Karpas-422 (cell line): Measurements from ENCODE around the gene GHR. TPM values are rescaled to one million over a fixed set of nuclear protein-coding genes. Genes with fewer than 3 reads are reported as not detected.

Experiments used
- DNase-seq: peaks from one replicate; pipeline ENCODE4 v3.0.0-alpha.2; 2015
- H2AFZ ChIP-seq: fragments of 200-600 bp; sonication (generic); 2 replicates; pipeline ENCODE4 v1.6.1; 2014; ENCODE audit warnings: antibody characterized with exemption, low read length, mixed read lengths
- H3K27ac ChIP-seq: fragments of 200-600 bp; sonication (generic); 2 replicates; pipeline ENCODE4 v1.5.1; 2014; ENCODE audit warnings: mild to moderate bottlenecking, low read length, moderate library complexity
- H3K27me3 ChIP-seq: fragments of 200-600 bp; sonication (generic); 2 replicates; pipeline ENCODE4 v1.6.1; 2014; ENCODE audit warnings: low read length, mixed read lengths
- H3K36me3 ChIP-seq: fragments of 200-600 bp; sonication (generic); 2 replicates; pipeline ENCODE4 v1.6.1; 2014; ENCODE audit warnings: low read length, mixed read lengths; ENCODE audit not compliant: insufficient read depth
- H3K4me1 ChIP-seq: fragments of 200-600 bp; sonication (generic); 2 replicates; pipeline ENCODE4 v1.6.1; 2014; ENCODE audit warnings: mild to moderate bottlenecking, low read length, mixed read lengths
- H3K4me2 ChIP-seq: fragments of 200-600 bp; sonication (generic); 2 replicates; pipeline ENCODE4 v1.6.1; 2014; ENCODE audit warnings: low read length, low read depth, mild to moderate bottlenecking; ENCODE audit not compliant: poor library complexity, severe bottlenecking
- H3K4me3 ChIP-seq: fragments of 200-600 bp; sonication (generic); 2 replicates; pipeline ENCODE4 v1.5.1; 2014; ENCODE audit warnings: mild to moderate bottlenecking, antibody characterized with exemption, low read length, mixed read lengths
- H3K79me2 ChIP-seq: fragments of 200-600 bp; sonication (generic); 2 replicates; pipeline ENCODE4 v1.6.1; 2014; ENCODE audit warnings: mild to moderate bottlenecking, low read length, mixed read lengths
- H3K9ac ChIP-seq: fragments of 200-600 bp; sonication (generic); 2 replicates; pipeline ENCODE4 v1.6.0; 2014; ENCODE audit warnings: low read length
- H3K9me2 ChIP-seq: fragments of 200-600 bp; sonication (generic), shearing (Covaris generic); replicated peaks from 2 replicates; pipeline ENCODE4 v1.6.0; 2014; ENCODE audit warnings: mild to moderate bottlenecking, low read length, moderate library complexity; ENCODE audit not compliant: insufficient read depth
- H3K9me3 ChIP-seq: fragments of 300-700, 200-600 bp; sonication (generic); 2 replicates; pipeline ENCODE4 v1.6.1; 2014; ENCODE audit warnings: low read length, mixed read lengths
- H4K20me1 ChIP-seq: fragments of 200-600 bp; sonication (generic); 2 replicates; pipeline ENCODE4 v1.6.1; 2014; ENCODE audit warnings: mild to moderate bottlenecking, antibody characterized with exemption, low read length, low read depth; ENCODE audit not compliant: insufficient read depth
- total RNA-seq: library from RNA; depleted of rRNA; stranded (reverse); fragments of >200 nt; shearing (Covaris generic); gene quantifications from 2 replicates; pipeline ENCODE4 v1.2.3, GENCODE V29; 2014; ENCODE audit warnings: low replicate concordance

GHR gene
- total RNA-seq, 1 experiment from 2014 or later: not detected

DNA sequence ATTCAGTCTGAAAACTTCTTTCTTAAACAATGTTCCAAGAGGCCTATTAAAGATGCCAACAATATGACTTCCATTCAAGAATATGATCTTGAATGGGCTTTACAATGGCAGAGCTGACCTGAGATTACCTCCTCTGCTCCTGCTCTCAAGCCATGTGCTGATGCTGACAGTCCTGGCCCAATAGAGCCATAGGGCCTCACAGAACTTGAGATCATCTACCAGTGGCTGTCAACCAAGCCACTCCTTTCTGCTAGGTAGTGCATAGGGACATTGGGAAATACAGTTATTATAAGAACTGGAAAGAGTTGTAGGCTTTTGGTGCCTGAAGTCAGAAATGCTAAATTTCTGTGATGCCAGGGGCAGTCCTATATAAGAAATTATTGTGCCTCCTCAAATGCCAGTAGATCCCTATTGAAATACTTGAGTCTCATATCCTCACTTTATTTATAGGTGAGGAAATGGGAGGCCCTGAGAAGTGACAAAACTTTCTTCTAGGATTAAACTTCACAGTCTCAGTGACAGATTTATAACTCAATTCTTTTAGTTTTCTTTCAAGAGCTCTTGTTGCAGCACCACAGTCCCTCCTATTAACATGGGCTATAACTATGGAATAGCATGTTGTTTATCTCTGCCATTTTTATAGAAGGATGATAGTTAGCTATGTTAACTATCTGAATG, 10.9 kb downstream of the GHR start:
- no peak overlapping the region for H3K4me2 ChIP-seq
- no peaks in the 10 kb centered on the region for H3K36me3 ChIP-seq
- H3K27me3 ChIP-seq: no peaks in the 10 kb centered on the region
- no peak for DNase-seq
- no peak overlapping the region for H3K4me3 ChIP-seq
- no peak overlapping the region for H3K9ac ChIP-seq
- no peak overlapping the region for H2AFZ ChIP-seq
- no peaks in the 10 kb centered on the region for H3K4me1 ChIP-seq
- H4K20me1 ChIP-seq: no peaks in the 10 kb centered on the region
- H3K9me3 ChIP-seq: no peaks in the 10 kb centered on the region
- no peak overlapping the region for H3K27ac ChIP-seq
- no peaks in the 10 kb centered on the region for H3K79me2 ChIP-seq
- no peaks in the 10 kb centered on the region for H3K9me2 ChIP-seq

DNA sequence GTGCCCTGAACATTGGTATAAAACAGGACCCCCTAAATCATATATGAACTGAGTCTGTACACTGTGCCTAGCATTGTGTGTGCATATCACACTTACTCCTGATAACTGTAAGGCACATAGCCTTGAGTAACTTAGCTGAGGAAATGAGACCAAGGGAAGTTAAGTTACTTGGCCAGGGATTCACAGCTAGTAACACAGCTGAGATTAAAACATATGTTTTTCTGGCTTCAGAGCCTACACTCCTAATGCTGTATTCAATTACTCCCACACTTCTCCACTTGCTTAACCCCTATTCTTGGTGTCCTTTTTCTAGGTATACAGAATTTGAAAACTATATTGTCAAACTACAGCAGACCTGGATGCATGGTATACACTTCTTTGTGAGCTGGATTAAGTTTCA, 12.8 kb downstream of the GHR start:
- no peaks in the 10 kb centered on the region for H3K36me3 ChIP-seq
- no peak overlapping the region for H3K9ac ChIP-seq
- H3K27me3 ChIP-seq: no peaks in the 10 kb centered on the region
- no peak overlapping the region for H3K27ac ChIP-seq
- no peaks in the 10 kb centered on the region for H3K9me2 ChIP-seq
- H3K4me2 ChIP-seq: no peak overlapping the region
- no peaks in the 10 kb centered on the region for H3K4me1 ChIP-seq
- H2AFZ ChIP-seq: no peak overlapping the region
- no peak for DNase-seq
- H4K20me1 ChIP-seq: no peaks in the 10 kb centered on the region
- H3K79me2 ChIP-seq: no peaks in the 10 kb centered on the region
- H3K9me3 ChIP-seq: no peaks in the 10 kb centered on the region
- H3K4me3 ChIP-seq: no peak overlapping the region

DNA sequence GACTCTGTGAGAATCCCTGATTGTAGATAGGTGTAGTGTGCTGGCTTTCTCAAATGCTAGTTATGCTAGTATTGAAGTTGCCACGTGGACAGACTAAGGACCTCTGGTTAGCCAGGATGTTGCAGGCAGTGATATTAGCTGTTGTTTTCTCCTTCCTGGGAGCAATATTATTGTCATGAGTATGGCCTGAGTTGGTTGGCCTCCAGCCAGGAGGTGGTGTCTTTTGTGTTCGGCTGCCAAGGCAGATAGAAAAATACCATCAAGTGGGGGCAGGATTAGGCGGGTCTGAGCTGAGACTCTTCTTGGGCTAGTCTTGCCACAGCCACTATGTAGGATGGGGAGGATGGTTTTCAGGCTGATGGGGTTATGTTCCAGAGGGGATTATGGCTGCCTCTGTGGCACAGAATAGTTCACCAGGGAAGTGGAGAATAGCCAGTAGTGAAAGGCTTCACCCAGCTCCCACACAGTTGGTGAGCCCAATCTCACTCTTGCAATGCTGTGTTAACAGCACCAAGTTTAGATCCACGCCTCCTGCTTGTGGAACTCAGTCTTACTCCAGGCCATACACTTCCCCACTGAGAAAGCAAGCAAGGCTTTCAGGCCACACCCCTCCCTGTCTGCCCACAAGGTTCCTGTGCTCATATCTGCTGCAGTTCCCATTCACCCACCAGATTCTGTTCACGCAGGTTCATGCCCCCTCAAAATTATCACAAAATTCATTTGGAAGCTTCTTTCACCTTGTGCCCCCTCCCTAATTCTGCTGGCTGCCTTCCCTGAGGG, 31.2 kb downstream of the GHR start:
- DNase-seq: no peak
- Histone ChIP-seq H3K9me3 (no peaks in the 10 kb centered on the region), H3K27ac (no peak overlapping the region), H3K79me2 (no peaks in the 10 kb centered on the region), H4K20me1 (no peaks in the 10 kb centered on the region), H2AFZ (no peak overlapping the region), H3K4me2 (no peak overlapping the region), H3K36me3 (no peaks in the 10 kb centered on the region), H3K27me3 (no peaks in the 10 kb centered on the region), H3K4me3 (no peak overlapping the region), H3K9me2 (no peaks in the 10 kb centered on the region), H3K9ac (no peak overlapping the region), H3K4me1 (no peaks in the 10 kb centered on the region)

DNA sequence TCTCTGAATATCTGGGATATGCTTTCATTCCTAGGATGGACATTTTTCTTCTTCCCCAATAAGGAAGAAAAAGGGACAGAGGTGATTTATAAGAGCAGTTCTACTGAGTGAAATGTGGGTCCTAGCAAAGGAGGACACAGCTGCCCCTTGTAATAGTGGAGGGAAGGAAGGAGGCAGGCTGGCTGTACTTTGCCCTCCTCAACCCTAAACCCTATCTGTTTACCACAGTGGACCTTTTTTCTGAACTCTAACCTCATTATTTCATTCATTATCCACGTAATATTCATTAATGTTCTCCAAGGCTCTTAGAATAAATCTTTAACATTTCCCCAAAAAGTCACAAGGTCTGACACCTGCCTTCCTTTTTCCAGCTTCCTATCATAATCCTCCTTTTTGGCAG, 37.8 kb downstream of the GHR start:
- Histone ChIP-seq H3K9me3 (no peaks in the 10 kb centered on the region), H3K36me3 (no peaks in the 10 kb centered on the region), H3K4me3 (no peak overlapping the region), H3K4me2 (no peak overlapping the region), H3K4me1 (no peaks in the 10 kb centered on the region), H3K79me2 (no peaks in the 10 kb centered on the region), H4K20me1 (no peaks in the 10 kb centered on the region), H3K27me3 (no peaks in the 10 kb centered on the region), H3K9me2 (no peaks in the 10 kb centered on the region), H3K9ac (no peak overlapping the region), H2AFZ (no peak overlapping the region), H3K27ac (no peak overlapping the region)
- DNase-seq: no peak

DNA sequence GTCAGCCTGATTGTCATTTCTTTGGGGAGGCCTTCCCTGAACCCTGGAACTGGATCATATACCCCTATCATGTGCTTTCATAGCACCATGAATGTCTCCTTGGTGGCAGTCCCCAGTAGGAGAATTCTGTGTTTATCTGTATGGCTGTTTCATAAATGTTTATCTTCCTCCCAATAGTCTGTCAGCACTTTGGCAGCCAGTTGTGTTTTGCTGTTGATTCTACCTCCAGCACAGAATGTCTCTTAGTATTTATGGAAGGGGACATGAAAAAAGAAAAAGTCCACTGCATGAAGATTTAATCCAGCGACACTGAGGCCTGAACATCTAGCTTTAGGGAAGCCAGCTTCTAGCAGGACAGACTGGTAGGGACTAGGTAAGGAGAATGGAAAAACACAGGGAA, 38.3 kb downstream of the GHR start:
- Histone ChIP-seq H3K9me2 (no peaks in the 10 kb centered on the region), H3K4me1 (no peaks in the 10 kb centered on the region), H3K79me2 (no peaks in the 10 kb centered on the region), H4K20me1 (no peaks in the 10 kb centered on the region), H2AFZ (no peak overlapping the region), H3K27me3 (no peaks in the 10 kb centered on the region), H3K36me3 (no peaks in the 10 kb centered on the region), H3K27ac (no peak overlapping the region), H3K9ac (no peak overlapping the region), H3K9me3 (no peaks in the 10 kb centered on the region), H3K4me2 (no peak overlapping the region), H3K4me3 (no peak overlapping the region)
- DNase-seq: no peak

DNA sequence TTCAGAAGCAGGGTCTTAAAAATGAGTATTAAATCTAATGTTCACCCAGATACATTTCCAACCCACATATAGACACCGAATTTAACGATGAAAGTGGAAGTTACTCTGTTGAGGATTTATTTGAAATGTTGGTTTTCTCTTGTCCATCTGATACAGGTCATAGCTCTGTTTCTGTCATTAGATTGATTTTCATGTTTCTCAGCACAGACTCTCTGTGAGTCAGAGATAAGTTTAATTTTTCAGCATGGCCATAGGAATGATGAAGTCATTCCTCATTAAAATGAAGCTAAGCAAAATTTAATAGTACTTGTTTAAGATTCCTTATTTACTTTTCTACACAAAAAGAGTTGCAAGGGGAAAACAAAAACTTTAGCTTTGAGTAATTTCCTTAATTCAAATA, 38.8 kb downstream of the GHR start:
- Histone ChIP-seq H3K27me3 (no peaks in the 10 kb centered on the region), H3K9me2 (no peaks in the 10 kb centered on the region), H3K4me3 (no peak overlapping the region), H3K9me3 (no peaks in the 10 kb centered on the region), H3K4me2 (no peak overlapping the region), H4K20me1 (no peaks in the 10 kb centered on the region), H3K36me3 (no peaks in the 10 kb centered on the region), H3K79me2 (no peaks in the 10 kb centered on the region), H3K9ac (no peak overlapping the region), H3K4me1 (no peaks in the 10 kb centered on the region), H3K27ac (no peak overlapping the region), H2AFZ (no peak overlapping the region)
- DNase-seq: no peak

DNA sequence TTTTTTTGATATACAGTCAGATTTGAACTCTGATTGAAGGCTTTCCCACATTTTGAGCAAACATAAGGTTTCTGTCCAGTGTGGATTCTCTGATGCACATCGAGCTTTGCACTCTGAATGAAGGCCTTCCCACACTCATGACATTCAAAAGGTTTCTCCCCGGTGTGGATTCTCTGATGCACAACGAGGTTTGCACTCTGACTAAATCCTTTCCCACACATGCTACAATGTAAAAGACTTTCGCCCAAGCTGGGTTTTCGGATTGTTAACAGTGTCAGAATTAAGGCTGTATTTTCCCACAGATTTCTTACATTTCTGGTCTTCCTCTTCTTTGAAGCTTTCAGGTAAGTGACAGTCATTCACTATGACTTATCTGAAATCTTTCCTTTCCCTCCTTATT, 44.3 kb downstream of the GHR start:
- Histone ChIP-seq H3K9me3 (no peaks in the 10 kb centered on the region), H3K36me3 (no peaks in the 10 kb centered on the region), H3K9ac (no peak overlapping the region), H3K4me3 (no peak overlapping the region), H3K79me2 (no peaks in the 10 kb centered on the region), H3K9me2 (no peaks in the 10 kb centered on the region), H3K27ac (no peak overlapping the region), H3K4me1 (no peaks in the 10 kb centered on the region), H4K20me1 (no peaks in the 10 kb centered on the region), H2AFZ (no peak overlapping the region), H3K4me2 (no peak overlapping the region), H3K27me3 (no peaks in the 10 kb centered on the region)
- DNase-seq: no peak

DNA sequence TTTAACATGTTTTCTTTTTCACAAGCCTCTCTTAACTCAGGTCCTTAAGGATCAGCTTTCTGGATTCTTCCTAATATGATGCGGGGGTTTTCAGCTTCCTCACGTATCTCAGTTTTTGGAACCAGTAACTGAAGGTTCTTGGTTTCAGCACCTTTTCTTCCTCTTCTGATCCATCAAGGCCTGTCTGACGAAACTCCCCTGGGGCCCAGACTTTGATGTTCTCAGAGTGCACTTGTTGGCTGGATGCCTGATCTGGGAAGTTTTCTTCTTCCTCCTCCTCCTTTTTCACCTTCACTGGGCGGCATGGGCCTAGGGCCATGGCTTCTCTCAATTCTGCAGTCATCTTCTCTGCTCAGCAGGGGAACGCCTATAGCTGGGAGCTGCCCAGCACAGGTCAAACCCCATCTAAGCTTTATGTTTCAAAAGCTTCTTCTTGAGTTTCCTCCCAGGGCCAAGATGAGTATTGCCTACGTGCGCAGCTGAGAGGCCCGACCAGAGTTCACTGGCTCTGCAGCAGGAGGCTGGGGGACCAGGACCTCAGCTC, 44.8 kb downstream of the GHR start:
- H3K27ac ChIP-seq: no peak overlapping the region
- H3K36me3 ChIP-seq: no peaks in the 10 kb centered on the region
- H4K20me1 ChIP-seq: no peaks in the 10 kb centered on the region
- H3K79me2 ChIP-seq: no peaks in the 10 kb centered on the region
- H3K9ac ChIP-seq: no peak overlapping the region
- H3K9me3 ChIP-seq: no peaks in the 10 kb centered on the region
- H3K4me1 ChIP-seq: no peaks in the 10 kb centered on the region
- H3K9me2 ChIP-seq: no peaks in the 10 kb centered on the region
- H3K4me2 ChIP-seq: no peak overlapping the region
- no peaks in the 10 kb centered on the region for H3K27me3 ChIP-seq
- no peak overlapping the region for H2AFZ ChIP-seq
- no peak for DNase-seq
- H3K4me3 ChIP-seq: no peak overlapping the region
